GM12873 (cell line): Measurements from ENCODE around the gene CFAP70.

ENCODE experiments used
- CTCF ChIP-seq: IDR thresholded peaks from 2 replicates; pipeline ENCODE4 v1.5.1; 2012; ENCODE audit warnings: low read depth, mild to moderate bottlenecking, moderate library complexity, low read length, control low read depth; ENCODE audit not compliant: insufficient read depth; ENCODE audit errors: missing control alignments

The CFAP70 gene

GRCh38 chr10:73207883-73208282, 150.8 kb downstream of the CFAP70 start:
- no peak for TF ChIP-seq CTCF

GRCh38 chr10:73206385-73206784, 152.3 kb downstream of the CFAP70 start:
- TF ChIP-seq CTCF = no peak

- TF ChIP-seq CTCF = no peak
Observed at GRCh38 chr10:73205890-73206289, 152.8 kb downstream of the CFAP70 start.

- no peak for TF ChIP-seq CTCF
Observed at GRCh38 chr10:73205081-73205480, 153.6 kb downstream of the CFAP70 start.
